ENCODE data around the gene MISP. TPM values are rescaled to one million over a fixed set of nuclear protein-coding genes. Genes with fewer than 3 reads are reported as not detected.

Gene MISP
- total and polyA plus RNA-seq, 9 of the 15 experiments (the other 6 are each of a cell fraction or from before 2014, with no cell fraction given): 0.04 to 0.29 (median 0.05) TPM; not detected in 5

- no peak for TF ChIP-seq MAZ (CRISPR knock-in tag; conservative IDR thresholded peaks at IDR 0.05 in 1 of 2, IDR thresholded peaks at IDR 0.05 in 1 of 2)
- peak in 1 of 3 experiments; percentile 47; a peak in 4 of 6 replicates for TF ChIP-seq CTCF (IDR thresholded peaks at IDR 0.05 in 2 of 3, conservative IDR thresholded peaks at IDR 0.05 in 1 of 3; ENCODE audit: insufficient read depth in 2 of 3, low read depth in 1 of 3, low read length in 3 of 3)
- 0 out of 2 replicates have a peak, but pooled peaks have one; percentile 16 for TF ChIP-seq NR2C1 (IDR thresholded peaks at IDR 0.05)
- no peak for TF ChIP-seq NR2C1 (tag; IDR thresholded peaks at IDR 0.05)
- TF ChIP-seq MXD1 (CRISPR knock-in tag; IDR thresholded peaks at IDR 0.05; ENCODE audit: borderline replicate concordance, poor library complexity, severe bottlenecking): no peak
- TF ChIP-seq ETS2 (tag; IDR thresholded peaks at IDR 0.05; ENCODE audit: borderline replicate concordance, poor library complexity, severe bottlenecking): no peak
- no peak for TF ChIP-seq SREBF1 (IDR thresholded peaks at IDR 0.05; ENCODE audit: borderline replicate concordance, low read depth, low read length)
- no peak for TF ChIP-seq NR2C2 (CRISPR knock-in tag; IDR thresholded peaks at IDR 0.05)
- TF ChIP-seq NR2C2 (tag; IDR thresholded peaks at IDR 0.05): peak; percentile 71
- no peak for TF ChIP-seq TGIF2 (CRISPR knock-in tag; IDR thresholded peaks at IDR 0.05)
- TF ChIP-seq ATF1 (CRISPR knock-in tag; IDR thresholded peaks at IDR 0.05): no peak
- TF ChIP-seq ATF1 (tag; IDR thresholded peaks at IDR 0.05): peak; percentile 39; the same call in 1 of the 2 replicates
- no peak for TF ChIP-seq PKNOX1 (IDR thresholded peaks at IDR 0.05)
- no peak for TF ChIP-seq ZBTB12 (CRISPR knock-in tag; IDR thresholded peaks at IDR 0.05)
- TF ChIP-seq GABPB1 (CRISPR knock-in tag; IDR thresholded peaks at IDR 0.05): peak; percentile 34; the same call in 1 of the 2 replicates
- no peak for TF ChIP-seq GABPB2 (CRISPR knock-in tag; conservative IDR thresholded peaks at IDR 0.05)
- no peak for TF ChIP-seq ZBTB17 (CRISPR knock-in tag; IDR thresholded peaks at IDR 0.05)
- TF ChIP-seq SIN3A (IDR thresholded peaks at IDR 0.05; ENCODE audit: borderline replicate concordance in 2 of 2, control insufficient read depth in 1 of 2, low read depth in 2 of 2, low read length in 2 of 2): peak; percentile 33 to 42; a peak in 1 of 4 replicates
- TF ChIP-seq TFAP4 (CRISPR knock-in tag; IDR thresholded peaks at IDR 0.05; ENCODE audit: borderline replicate concordance): peak; percentile 55; the same call in 1 of the 2 replicates
- TF ChIP-seq RAD21 (CRISPR knock-in tag; conservative IDR thresholded peaks at IDR 0.05 in 1 of 2, IDR thresholded peaks at IDR 0.05 in 1 of 2): 0 out of 4 replicates have a peak, but pooled peaks of 1 of the 2 experiments have one; percentile 4
- 0 out of 2 replicates have a peak, but pooled peaks have one; percentile 30 for TF ChIP-seq EP400 (IDR thresholded peaks at IDR 0.05)
Measured at GRCh38 chr19:799076-799881, 48.4 kb downstream of the MISP start (continued).
